ENCODE results near the gene AFP.

- TF ChIP-seq POLR2A (IDR thresholded peaks at IDR 0.05; ENCODE audit: low read length), result no peak
- no peak for TF ChIP-seq GATA1 (IDR thresholded peaks at IDR 0.05; ENCODE audit: low read depth, low read length)
These were observed 65.7 kb downstream of the AFP start for GRCh38 chr4:73501664-73502265.

Data from erythroblast (primary cell).